K562 (cell line): ENCODE results near the gene NUB1. TPM values are rescaled to one million over a fixed set of nuclear protein-coding genes. Genes with fewer than 3 reads are reported as not detected.

Source experiments
- ATAC-seq: fragments of 200-7000 bp; cut with Tn5 transposase; 3 replicates; pipeline ENCODE4 v1.9.1; 2020; ENCODE audit warnings: moderate library complexity
- BruUV-seq: library from RNA; stranded (reverse); fragments of 400-500 nt; replicated peaks from 2 replicates; lab custom pipeline; 2021; lab: Mats Ljungman, UMichigan
- CTCF ChIA-PET: fragments of 300-600 bp; formaldehyde crosslinking; extraction: SDS; loops from one replicate; lab custom pipeline; 2021; ENCODE audit warnings: low intra/inter-chr PET ratio; lab: Yijun Ruan, JAX
- POLR2A ChIA-PET: fragments of 300-600, 350-650 bp; sonication (Branson Sonifier 250); formaldehyde crosslinking; extraction: SDS; loops from one replicate; lab custom pipeline; 2021; ENCODE audit warnings: antibody characterized with exemption, inconsistent platforms; lab: Yijun Ruan, JAX
- DNase-seq, 4 experiments: peaks; one replicate each; pipeline versions ENCODE4 v3.0.0 to v3.0.0-alpha.2; 2011 to 2018; ENCODE audit warnings: low spot score in 3 of 4, mixed read lengths in 3 of 4; ENCODE audit errors: extremely low read depth in 1 of 4
- FAIRE-seq: peaks from 2 replicates; lab custom pipeline; 2011; peaks lifted over from hg19 to GRCh38; lab: Jason Lieb, UNC
- H2AFZ ChIP-seq: 2 replicates; pipeline ENCODE4 v1.6.0; 2011; ENCODE audit warnings: low read depth, low read length, control low read depth, inconsistent platforms
- H3K27ac ChIP-seq: fragments of 200-600 bp; 3 replicates; pipeline ENCODE4 v1.8.0; 2011; ENCODE audit warnings: low read depth, mild to moderate bottlenecking, control low read depth, inconsistent platforms, low read length, moderate library complexity, mixed read lengths; ENCODE audit errors: extremely low read depth
- H3K27me3 ChIP-seq, 2 experiments: fragments of 300-600 bp in 1 of 2; 2 replicates in 1 of 2; 3 replicates in 1 of 2; pipeline versions ENCODE4 v1.6.0 to v1.8.0; 2011; ENCODE audit warnings: inconsistent platforms in 2 of 2, low read length in 2 of 2, mild to moderate bottlenecking in 1 of 2, mixed read lengths in 1 of 2, moderate library complexity in 1 of 2; ENCODE audit not compliant: control insufficient read depth in 2 of 2, insufficient read depth in 2 of 2
- H3K36me3 ChIP-seq: fragments of 300-600 bp; 3 replicates; pipeline ENCODE4 v1.8.0; 2011; ENCODE audit warnings: mild to moderate bottlenecking, low read length, inconsistent platforms; ENCODE audit not compliant: control insufficient read depth, insufficient read depth
- H3K4me1 ChIP-seq, 2 experiments: fragments of 200-600 bp in 1 of 2; replicated peaks in 1 of 2; 2 replicates in 1 of 2; 3 replicates in 1 of 2; pipeline versions ENCODE4 v1.5.1 to v1.8.0; 2011; ENCODE audit warnings: inconsistent platforms in 2 of 2, low read length in 2 of 2, mild to moderate bottlenecking in 1 of 2, mixed read lengths in 1 of 2, moderate library complexity in 1 of 2; ENCODE audit not compliant: control insufficient read depth in 2 of 2, insufficient read depth in 2 of 2
- H3K4me2 ChIP-seq: 2 replicates; pipeline ENCODE4 v1.6.1; 2011; ENCODE audit warnings: low read length, control low read depth, inconsistent platforms, mixed read lengths; ENCODE audit not compliant: insufficient read depth
- H3K4me3 ChIP-seq: fragments of 200-600 bp; sonication (generic), shearing (Covaris generic); 2 replicates; pipeline ENCODE4 v1.5.1; 2016; ENCODE audit warnings: control low read depth, inconsistent platforms
- H3K79me2 ChIP-seq: fragments of 200-600 bp; 3 replicates; pipeline ENCODE4 v1.8.0; 2011; ENCODE audit warnings: low read length, inconsistent platforms; ENCODE audit not compliant: control insufficient read depth, insufficient read depth
- H3K9ac ChIP-seq, 2 experiments: 2 replicates each; pipeline versions ENCODE4 v1.6.0 to v1.6.1; 2011; ENCODE audit warnings: low read depth in 2 of 2, low read length in 2 of 2, control low read depth in 1 of 2, inconsistent platforms in 1 of 2, mild to moderate bottlenecking in 1 of 2, mixed read lengths in 1 of 2; ENCODE audit not compliant: insufficient read depth in 1 of 2
- H3K9me1 ChIP-seq: one replicate; pipeline ENCODE4 v1.6.0; 2011; ENCODE audit warnings: inconsistent platforms, mild to moderate bottlenecking, low read length, moderate library complexity; ENCODE audit not compliant: control insufficient read depth, insufficient read depth
- H3K9me3 ChIP-seq: replicated peaks from 2 replicates; pipeline ENCODE4 v1.5.1; 2011; ENCODE audit warnings: low read depth, low read length, inconsistent platforms; ENCODE audit not compliant: control insufficient read depth, insufficient read depth
- H4K20me1 ChIP-seq: replicated peaks from 2 replicates; pipeline ENCODE4 v1.6.1; 2011; ENCODE audit warnings: low read length, inconsistent platforms, mixed read lengths; ENCODE audit not compliant: control insufficient read depth, insufficient read depth
- ETV1 ChIP-seq: fragments of 450-650 bp; conservative IDR thresholded peaks from 2 replicates; pipeline ENCODE4 v1.6.1; 2016; ENCODE audit warnings: missing genetic modification characterization, control low read depth, low read depth, missing compliant biosample characterization
- HDAC6 ChIP-seq: IDR thresholded peaks from 2 replicates; pipeline ENCODE4 v1.6.1; 2012; ENCODE audit warnings: low read depth, mild to moderate bottlenecking, control low read depth, inconsistent platforms, low read length, moderate library complexity
- NCOA6 ChIP-seq: fragments of 450-650 bp; IDR thresholded peaks from 2 replicates; pipeline ENCODE4 v1.6.1; 2017; ENCODE audit warnings: mild to moderate bottlenecking
- RBM22 ChIP-seq: fragments of 200-400 bp; formaldehyde crosslinking; IDR thresholded peaks from 2 replicates; pipeline ENCODE4 v1.6.1; 2018; ENCODE audit warnings: low read length, low read depth; ENCODE audit not compliant: poor library complexity, severe bottlenecking
- SMAD1 ChIP-seq: fragments of 150-350 bp; IDR thresholded peaks from 2 replicates; pipeline ENCODE4 v1.6.1; 2014; ENCODE audit warnings: low read length, low read depth; ENCODE audit not compliant: partially characterized antibody
- TAF1 ChIP-seq: IDR thresholded peaks from 2 replicates; pipeline ENCODE4 v1.6.1; 2011; ENCODE audit warnings: mild to moderate bottlenecking, low read length, moderate library complexity; ENCODE audit not compliant: insufficient read depth, control insufficient read depth, severe bottlenecking; ENCODE audit errors: extremely low read depth
- TGIF2 ChIP-seq: sonication (generic); formaldehyde crosslinking; IDR thresholded peaks from 2 replicates; pipeline ENCODE4 v1.8.1; 2022; ENCODE audit warnings: mild to moderate bottlenecking, missing genetic modification reagents, moderate library complexity
- ZKSCAN1 ChIP-seq: fragments of 150-350 bp; IDR thresholded peaks from 2 replicates; pipeline ENCODE4 v1.6.1; 2016; ENCODE audit warnings: low read depth, low read length
- ZNF143 ChIP-seq: sonication (generic); formaldehyde crosslinking; IDR thresholded peaks from 2 replicates; pipeline ENCODE4 v1.9.0; 2022; ENCODE audit warnings: mild to moderate bottlenecking, missing genetic modification reagents
- ZNF644 ChIP-seq: fragments of 200-800 bp; sonication (Bioruptor generic); IDR thresholded peaks from 2 replicates; pipeline ENCODE4 v1.6.1; 2016; ENCODE audit warnings: low read depth, missing genetic modification characterization, missing compliant biosample characterization
- WGBS: fragments of 100-300 bp; shearing (Covaris generic); methylation state at CpG from one replicate; pipeline ENCODE4 v1.1.6; 2016; ENCODE audit warnings: low coverage, mixed read lengths; ENCODE audit not compliant: insufficient coverage; ENCODE audit errors: missing lambda C conversion rate; 5-methylcytosine and 5-hydroxymethylcytosine counted together
- in situ Hi-C: fragments of 300-500 bp; cut with MboI; formaldehyde crosslinking; loops from 4 replicates; pipeline ENCODE4 v1.15.0; 2018; ENCODE audit warnings: inconsistent platforms, mixed read lengths
- intact Hi-C: fragments of 100-400 bp; cut with micrococcal nuclease; formaldehyde crosslinking; loops from 2 replicates; pipeline ENCODE4 v1.14.2; 2022
- polyA plus RNA-seq, 8 experiments: library from polyadenylated mRNA; depleted of rRNA in 4 of 8; stranded (reverse) in 5 of 8; unstranded in 3 of 8; fragments of >200 nt; fragmentation: Nextera tagmentation in 2 of 8; fragmentation: Illumina TruSeq in 1 of 8; extraction: Ambion mirVana in 2 of 8; extraction: Trizol in 1 of 8; gene quantifications; 2 replicates each; pipeline versions ENCODE4 v1.2.1 to v1.2.3, GENCODE V29; 2011 to 2014; ENCODE audit warnings: inconsistent platforms in 1 of 8, missing spikeins in 1 of 8
- total RNA-seq, 7 experiments: library from RNA; depleted of rRNA in 6 of 7; stranded (reverse); fragments of >200 nt in 6 of 7; fragmentation: Illumina TruSeq in 2 of 7; extraction: Trizol in 2 of 7; gene quantifications; 2 replicates each; pipeline versions ENCODE4 v1.2.1 to v1.2.3, GENCODE V29; 2011 to 2021; ENCODE audit warnings: low replicate concordance in 1 of 7
- TF ChIP-seq, protein P1 (sequence below): sonication (generic); IDR thresholded peaks from 2 replicates; pipeline ENCODE4 v1.6.1; 2016
- TF ChIP-seq, protein P2 (sequence below): fragments of 450-650 bp; IDR thresholded peaks from 2 replicates; pipeline ENCODE4 v1.6.1; 2016; ENCODE audit warnings: mild to moderate bottlenecking
- TF ChIP-seq, protein P3 (sequence below): fragments of 250-450 bp; sonication (Bioruptor Pico); IDR thresholded peaks from 2 replicates; pipeline ENCODE4 v1.9.0; 2021; ENCODE audit warnings: mild to moderate bottlenecking

Gene NUB1
- total and polyA plus RNA-seq, 9 of the 15 experiments (the other 6 are each of a cell fraction or from before 2014, with no cell fraction given), result 43.2 to 159 (median 85.2) TPM

DNA sequence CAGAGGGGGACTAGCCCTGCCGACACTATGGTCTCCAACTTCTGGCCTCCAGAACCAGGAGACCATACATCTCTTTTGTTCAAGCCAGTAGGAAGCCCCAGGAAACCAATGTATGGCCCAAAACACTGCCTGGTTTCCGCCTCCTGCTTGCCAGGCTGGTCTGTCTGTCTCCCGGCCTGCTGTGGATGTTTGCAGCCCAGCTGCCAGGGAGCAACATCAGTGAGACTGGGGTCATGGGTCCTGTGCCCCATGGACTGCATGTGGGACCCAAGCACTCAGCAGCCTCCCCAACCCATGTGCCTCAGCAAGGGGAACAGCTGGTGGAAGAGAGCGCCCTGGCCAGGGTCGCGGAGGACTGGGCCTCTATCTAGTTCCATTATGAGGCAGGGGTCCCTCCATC is 33.4 kb upstream of the NUB1 start:
- peaks cover 26 to 54% of the 10 kb centered on the region in 2 experiments; a peak in 4 of 5 replicates for H3K27me3 ChIP-seq
- intact Hi-C loops, result no loop called here
- no peak for DNase-seq
- CTCF ChIA-PET, result no interaction called here
- H3K9ac ChIP-seq, result no peak overlapping the region
- TF ChIP-seq ZNF143 (no peak), ETV1 (tag) (no peak), SMAD1 (no peak), NCOA6 (no peak), ZKSCAN1 (no peak)
- H3K27ac ChIP-seq, result no peak overlapping the region
- no peak for FAIRE-seq
- H3K4me1 ChIP-seq, result peaks cover 3 to 6% of the 10 kb centered on the region in 2 experiments; a peak in 4 of 5 replicates
- no TSS peak for BruUV-seq
- POLR2A ChIA-PET, result interaction anchor here (0.6 kb wide), 1 partner anchor 97 kb away, joined by 3 read pairs; no protein-coding TSS in a partner anchor
- peaks cover 8% of the 10 kb centered on the region for H3K9me3 ChIP-seq
- in situ Hi-C loops, result no loop called here
- H3K9me1 ChIP-seq, result no peaks in the 10 kb centered on the region
- H3K4me2 ChIP-seq, result no peak overlapping the region
- 3% methylated on average over 6 of the region's 6 CpGs for WGBS
- H4K20me1 ChIP-seq, result no peaks in the 10 kb centered on the region
- no peak overlapping the region for H2AFZ ChIP-seq
- no peak overlapping the region for H3K4me3 ChIP-seq
- H3K36me3 ChIP-seq, result no peaks in the 10 kb centered on the region
- H3K79me2 ChIP-seq, result no peaks in the 10 kb centered on the region
- no peak for ATAC-seq

DNA sequence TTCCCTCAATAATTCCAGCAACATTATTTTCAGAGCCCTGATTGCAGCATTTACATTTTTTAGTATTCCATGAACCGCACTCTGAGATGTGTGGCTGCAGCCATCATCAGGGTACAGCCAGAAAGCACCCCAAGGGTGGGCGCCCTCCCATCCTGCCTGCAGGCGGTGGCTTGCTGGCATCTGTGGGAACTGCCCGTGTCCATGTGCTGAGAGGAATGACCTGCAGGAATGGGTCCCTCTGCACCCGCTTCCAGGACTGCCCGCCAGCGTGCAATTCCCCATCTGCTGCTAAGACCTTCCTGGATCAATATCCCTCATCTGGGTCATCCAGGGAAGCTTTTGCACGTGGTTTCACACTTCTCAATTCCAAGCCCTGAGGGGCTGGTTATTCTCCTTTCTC is 32.8 kb upstream of the NUB1 start:
- H3K4me2 ChIP-seq, result no peak overlapping the region
- no peaks in the 10 kb centered on the region for H3K9me1 ChIP-seq
- H3K9ac ChIP-seq, result no peak overlapping the region
- in situ Hi-C loops, result no loop called here
- no peaks in the 10 kb centered on the region for H3K79me2 ChIP-seq
- H3K36me3 ChIP-seq, result no peaks in the 10 kb centered on the region
- H3K9me3 ChIP-seq, result peaks cover 8% of the 10 kb centered on the region
- intact Hi-C loops, result no loop called here
- 1% methylated on average over 8 of the region's 8 CpGs for WGBS
- no TSS peak for BruUV-seq
- ChIA-PET CTCF (interaction anchor here (0.6 kb wide), 1 partner anchor 63 kb away, joined by 5 read pairs; no protein-coding TSS in a partner anchor), POLR2A (no interaction called here)
- ATAC-seq, result no peak
- DNase-seq, result no peak
- H3K27ac ChIP-seq, result no peak overlapping the region
- H3K4me1 ChIP-seq, result peaks cover under 1 to 3% of the 10 kb centered on the region in 2 experiments; a peak in 3 of 5 replicates
- no peaks in the 10 kb centered on the region for H4K20me1 ChIP-seq
- H3K4me3 ChIP-seq, result no peak overlapping the region
- peaks cover 23 to 49% of the 10 kb centered on the region in 2 experiments; a peak in 4 of 5 replicates for H3K27me3 ChIP-seq
- no peak for FAIRE-seq
- H2AFZ ChIP-seq, result no peak overlapping the region
- TF ChIP-seq ETV1 (tag), result no peak
- TF ChIP-seq, protein P1, sequence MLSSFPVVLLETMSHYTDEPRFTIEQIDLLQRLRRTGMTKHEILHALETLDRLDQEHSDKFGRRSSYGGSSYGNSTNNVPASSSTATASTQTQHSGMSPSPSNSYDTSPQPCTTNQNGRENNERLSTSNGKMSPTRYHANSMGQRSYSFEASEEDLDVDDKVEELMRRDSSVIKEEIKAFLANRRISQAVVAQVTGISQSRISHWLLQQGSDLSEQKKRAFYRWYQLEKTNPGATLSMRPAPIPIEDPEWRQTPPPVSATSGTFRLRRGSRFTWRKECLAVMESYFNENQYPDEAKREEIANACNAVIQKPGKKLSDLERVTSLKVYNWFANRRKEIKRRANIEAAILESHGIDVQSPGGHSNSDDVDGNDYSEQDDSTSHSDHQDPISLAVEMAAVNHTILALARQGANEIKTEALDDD, result no peak
- no peak for TF ChIP-seq TAF1
- no peak for TF ChIP-seq RBM22
- TF ChIP-seq, protein P2, sequence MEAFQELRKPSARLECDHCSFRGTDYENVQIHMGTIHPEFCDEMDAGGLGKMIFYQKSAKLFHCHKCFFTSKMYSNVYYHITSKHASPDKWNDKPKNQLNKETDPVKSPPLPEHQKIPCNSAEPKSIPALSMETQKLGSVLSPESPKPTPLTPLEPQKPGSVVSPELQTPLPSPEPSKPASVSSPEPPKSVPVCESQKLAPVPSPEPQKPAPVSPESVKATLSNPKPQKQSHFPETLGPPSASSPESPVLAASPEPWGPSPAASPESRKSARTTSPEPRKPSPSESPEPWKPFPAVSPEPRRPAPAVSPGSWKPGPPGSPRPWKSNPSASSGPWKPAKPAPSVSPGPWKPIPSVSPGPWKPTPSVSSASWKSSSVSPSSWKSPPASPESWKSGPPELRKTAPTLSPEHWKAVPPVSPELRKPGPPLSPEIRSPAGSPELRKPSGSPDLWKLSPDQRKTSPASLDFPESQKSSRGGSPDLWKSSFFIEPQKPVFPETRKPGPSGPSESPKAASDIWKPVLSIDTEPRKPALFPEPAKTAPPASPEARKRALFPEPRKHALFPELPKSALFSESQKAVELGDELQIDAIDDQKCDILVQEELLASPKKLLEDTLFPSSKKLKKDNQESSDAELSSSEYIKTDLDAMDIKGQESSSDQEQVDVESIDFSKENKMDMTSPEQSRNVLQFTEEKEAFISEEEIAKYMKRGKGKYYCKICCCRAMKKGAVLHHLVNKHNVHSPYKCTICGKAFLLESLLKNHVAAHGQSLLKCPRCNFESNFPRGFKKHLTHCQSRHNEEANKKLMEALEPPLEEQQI, result no peak
- TF ChIP-seq, protein P3, sequence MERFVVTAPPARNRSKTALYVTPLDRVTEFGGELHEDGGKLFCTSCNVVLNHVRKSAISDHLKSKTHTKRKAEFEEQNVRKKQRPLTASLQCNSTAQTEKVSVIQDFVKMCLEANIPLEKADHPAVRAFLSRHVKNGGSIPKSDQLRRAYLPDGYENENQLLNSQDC (CRISPR knock-in tag), result no peak
- no peak for TF ChIP-seq TGIF2
- no peak for TF ChIP-seq ZNF644
- TF ChIP-seq HDAC6, result no peak
